HPDE6-E6E7 (cell line): ENCODE data around the gene DEAF1.

ENCODE experiments used
- DNase-seq: peaks from one replicate; pipeline ENCODE4 v3.0.0; 2011; ENCODE audit warnings: missing footprints; ENCODE audit errors: extremely low spot score

The DEAF1 gene

GRCh38 chr11:721741-722345 lies 26.8 kb upstream of the DEAF1 start:
- DNase-seq, result no peak

GRCh38 chr11:721247-721740 lies 26.3 kb upstream of the DEAF1 start:
- DNase-seq, result no peak

DNA sequence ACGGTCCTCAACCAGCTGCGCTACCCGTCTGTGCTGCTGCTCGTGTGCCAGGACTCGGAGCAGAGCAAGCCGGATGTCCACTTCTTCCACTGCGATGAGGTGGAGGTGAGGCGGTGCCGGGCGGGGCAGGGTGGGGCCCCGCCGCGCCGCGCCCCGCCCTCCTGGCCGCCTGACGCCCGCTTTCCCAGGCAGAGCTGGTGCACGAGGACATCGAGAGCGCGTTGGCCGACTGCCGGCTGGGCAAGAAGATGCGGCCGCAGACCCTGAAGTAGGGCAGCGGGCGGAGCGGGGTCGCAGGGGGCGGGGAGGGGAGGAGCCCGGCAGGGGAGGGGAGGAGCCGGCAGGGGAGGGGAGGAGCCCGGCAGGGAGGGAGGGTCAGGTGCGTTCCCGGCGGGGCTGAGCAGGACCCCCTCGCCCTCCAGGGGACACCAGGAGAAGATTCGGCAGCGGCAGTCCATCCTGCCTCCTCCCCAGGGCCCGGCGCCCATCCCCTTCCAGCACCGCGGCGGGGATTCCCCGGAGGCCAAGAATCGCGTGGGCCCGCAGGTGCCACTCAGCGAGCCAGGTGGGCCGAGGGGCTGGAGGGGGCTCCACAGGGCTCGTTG lies 25.7 kb upstream of the DEAF1 start:
- no peak for DNase-seq

- no peak for DNase-seq
Observed at GRCh38 chr11:720017-720641, 25.1 kb upstream of the DEAF1 start.

DNA sequence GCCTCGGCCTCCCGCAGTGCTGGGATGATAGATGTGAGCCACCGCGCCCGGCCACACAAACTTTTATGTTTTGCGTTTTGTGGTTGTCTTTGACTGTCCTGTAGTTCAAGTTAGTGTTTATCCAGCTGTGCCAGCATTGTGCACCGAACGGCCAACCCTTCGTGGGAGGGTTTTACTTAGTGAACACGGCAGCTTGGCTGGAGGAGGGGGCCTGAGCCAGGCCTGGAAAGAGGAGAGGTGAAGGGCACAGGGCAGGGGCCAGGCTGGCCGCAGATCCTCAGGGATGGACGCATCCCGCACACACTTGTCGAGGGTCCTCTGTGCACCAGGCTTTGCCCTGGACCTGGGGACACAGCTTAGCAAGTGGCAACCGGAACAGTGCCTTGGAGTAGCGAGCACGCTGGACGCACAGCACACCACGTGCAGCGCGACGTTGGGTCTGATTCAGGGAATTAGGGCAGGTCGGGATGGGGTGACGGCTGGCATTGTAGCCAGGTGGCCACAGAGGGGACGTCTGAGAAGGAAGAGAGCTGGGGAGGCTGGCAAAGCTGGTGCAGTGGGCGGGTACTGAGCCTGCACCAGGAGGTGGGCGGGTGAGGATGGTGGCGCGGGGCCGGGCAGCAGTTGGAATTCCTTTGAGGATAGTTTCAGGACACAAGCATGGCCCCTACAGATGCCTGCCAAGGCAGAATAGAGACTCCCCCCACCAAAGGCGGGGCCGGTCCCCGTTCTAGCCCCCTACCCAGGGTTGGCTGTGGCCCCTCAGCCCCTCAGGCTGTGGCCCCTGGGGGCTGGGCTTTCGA lies 24.4 kb upstream of the DEAF1 start:
- DNase-seq, result no peak

GRCh38 chr11:714436-714835 lies 19.4 kb upstream of the DEAF1 start:
- DNase-seq, result no peak

- DNase-seq, result no peak
Observed at GRCh38 chr11:709109-709997, 14.3 kb upstream of the DEAF1 start.

GRCh38 chr11:708511-708910 lies 13.5 kb upstream of the DEAF1 start:
- no peak for DNase-seq

GRCh38 chr11:707817-708420 lies 12.9 kb upstream of the DEAF1 start:
- DNase-seq, result no peak

DNA sequence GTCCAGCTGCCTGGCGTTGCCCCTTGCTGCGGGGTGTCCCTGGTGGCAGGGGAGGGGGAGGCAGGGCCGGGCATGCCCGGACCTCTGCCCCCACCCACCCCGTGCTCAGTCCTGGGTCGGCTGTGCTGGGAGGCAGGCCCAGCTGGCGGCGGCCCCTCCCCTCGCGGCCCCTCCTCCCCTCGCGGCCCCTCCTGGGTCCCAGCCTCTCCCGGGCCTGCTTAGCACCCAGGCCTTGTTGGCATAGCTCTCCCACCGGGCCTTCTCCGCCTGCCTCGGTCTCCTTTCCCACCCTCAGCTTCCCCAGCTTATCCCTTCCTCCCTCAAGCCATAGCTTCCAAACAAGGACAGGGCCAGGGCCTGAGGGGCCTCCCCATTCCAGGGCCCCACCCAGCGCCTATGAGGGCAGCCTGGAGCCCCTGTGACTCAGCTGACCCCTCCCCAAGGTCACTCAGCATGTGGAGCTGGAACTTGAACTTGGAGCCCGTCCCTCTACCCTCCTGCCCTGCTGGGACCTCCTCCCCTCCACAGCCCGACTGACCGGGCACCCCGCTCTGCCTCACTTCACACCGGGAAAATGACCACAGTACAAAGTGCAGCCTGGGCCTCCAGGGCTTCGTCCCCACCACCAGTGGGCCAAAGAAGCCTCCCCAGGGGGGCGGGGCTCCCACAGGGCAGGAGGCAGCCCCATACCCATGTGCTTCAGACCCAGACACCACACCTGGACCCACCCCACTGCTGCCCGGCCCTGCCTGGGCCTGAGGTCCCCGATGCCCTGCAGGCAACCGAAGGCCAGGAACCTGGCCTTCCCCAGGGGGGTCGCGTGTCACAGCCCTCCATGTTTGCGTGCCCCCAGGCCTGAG lies 12.2 kb upstream of the DEAF1 start:
- no peak for DNase-seq

DNA sequence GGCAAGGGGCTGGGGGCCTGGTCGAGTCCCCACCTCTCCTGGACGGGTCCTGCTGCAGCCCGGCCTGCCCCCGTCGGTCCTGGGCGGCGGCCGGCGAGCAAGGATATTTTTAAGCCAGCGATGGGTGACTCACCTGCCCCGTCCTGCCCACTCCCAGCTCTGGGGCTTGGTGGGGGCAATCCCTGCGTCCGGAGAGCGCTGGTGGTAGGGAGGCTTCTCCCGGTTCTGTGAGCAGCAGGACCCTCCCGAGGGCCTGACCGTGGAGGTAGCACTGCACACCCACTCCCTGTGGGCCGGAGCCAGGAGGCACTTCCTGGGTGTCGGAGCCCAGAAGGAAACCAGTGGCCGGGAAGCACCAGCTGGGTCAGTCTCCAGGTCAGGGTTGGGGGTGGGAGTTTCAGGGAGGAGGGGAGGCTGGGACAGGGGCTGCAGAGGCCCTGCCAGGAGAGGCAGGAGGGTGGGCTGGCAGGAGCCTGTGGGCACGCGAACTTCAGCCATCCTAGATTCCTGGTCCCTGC lies 11.5 kb upstream of the DEAF1 start:
- DNase-seq, result no peak

- DNase-seq, result no peak
Observed at GRCh38 chr11:705646-706438, 10.8 kb upstream of the DEAF1 start, which contains the start of gene EPS8L2. EPS8L2 (plus strand) TSS chr11:706231; CDS start chr11:709408, 3,177 bp downstream.

DNA sequence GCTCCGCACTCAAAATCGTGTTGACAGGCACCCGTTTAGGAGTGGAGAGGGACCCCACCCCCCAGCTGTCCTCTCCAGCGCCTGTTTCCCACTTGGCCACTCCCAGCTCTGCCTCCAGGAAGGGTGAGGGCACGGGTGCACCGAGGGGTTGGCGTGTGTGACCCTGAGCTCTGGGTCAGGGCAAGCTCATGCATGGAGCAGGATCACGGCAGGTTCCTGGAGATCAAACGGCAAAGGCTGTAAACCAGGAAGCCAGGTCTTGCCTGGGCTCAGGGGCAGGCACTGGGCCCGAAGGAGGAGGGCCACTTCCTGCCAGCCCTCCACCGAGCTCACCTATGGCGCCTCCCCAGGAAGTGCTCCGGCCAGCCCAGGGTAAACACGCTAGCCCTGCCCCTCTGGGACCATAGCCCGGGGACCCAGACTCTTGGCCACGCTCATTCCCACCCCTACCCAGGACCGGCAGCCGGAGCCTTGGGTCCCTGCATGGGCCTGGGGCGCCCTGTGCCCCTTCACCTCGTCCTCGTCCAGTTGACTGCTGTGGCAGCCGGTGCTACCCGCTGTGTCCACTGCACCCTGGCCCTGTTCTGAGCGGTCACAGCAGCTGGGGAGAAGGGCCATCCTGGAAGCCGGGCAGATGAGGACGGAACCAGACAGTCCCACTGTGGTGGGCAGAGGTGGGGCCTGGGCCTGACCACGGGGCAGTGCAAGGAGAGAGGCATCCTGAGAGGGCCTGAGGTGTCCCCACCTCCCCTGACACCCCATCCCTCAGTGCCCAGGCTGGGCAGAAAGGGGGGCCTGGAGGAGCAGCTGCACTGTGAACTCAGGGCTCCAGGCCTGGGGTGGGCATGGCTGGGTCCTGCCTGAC lies 10.0 kb upstream of the DEAF1 start:
- no peak for DNase-seq

DNA sequence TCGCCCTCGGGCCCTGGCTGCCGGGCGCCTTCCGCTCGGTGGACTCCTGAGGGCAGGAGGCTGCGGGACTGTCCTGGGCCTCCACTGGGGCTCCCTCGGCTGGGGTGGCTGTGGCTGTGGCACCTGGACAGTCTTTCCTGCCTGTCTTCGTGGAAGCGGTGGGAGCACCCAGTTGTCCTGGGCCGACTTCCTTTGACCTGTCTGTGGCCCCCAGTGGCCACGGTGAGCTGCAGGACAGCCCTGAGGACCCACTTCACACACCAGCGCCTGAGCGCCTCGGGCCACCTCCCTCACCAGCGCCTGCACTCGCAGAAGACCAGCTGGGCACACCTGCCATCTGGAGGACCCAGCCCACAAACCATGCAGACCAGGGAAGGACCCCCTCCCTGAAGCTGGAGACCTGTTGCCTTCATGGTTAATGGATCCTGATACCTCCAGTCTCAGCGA lies 9.2 kb upstream of the DEAF1 start:
- DNase-seq, result no peak

- DNase-seq, result no peak
Observed at GRCh38 chr11:703506-703905, 8.5 kb upstream of the DEAF1 start.

GRCh38 chr11:702462-703461 lies 7.7 kb upstream of the DEAF1 start:
- DNase-seq, result no peak
